HG03565 (cell line): ENCODE results near the gene ZNF628.

Experiments
- ATAC-seq: cut with Tn5 transposase; IDR thresholded peaks from one replicate; pipeline ENCODE4 v1.9.1; 2021; ENCODE audit warnings: mild to moderate bottlenecking, moderate library complexity; ENCODE audit not compliant: unreplicated experiment

The ZNF628 gene

GRCh38 chr19:55464662-55465054 lies 11.8 kb upstream of the ZNF628 start, which contains the start of gene C19orf85:
Gene C19orf85, minus strand, starts transcription at chr19:55464751. Its CDS starts 197 bp downstream, at chr19:55464554.
- ATAC-seq, result no peak

GRCh38 chr19:55465460-55466240 lies 10.8 kb upstream of the ZNF628 start:
- no peak for ATAC-seq

GRCh38 chr19:55466241-55466614 lies 10.2 kb upstream of the ZNF628 start:
- no peak for ATAC-seq

DNA sequence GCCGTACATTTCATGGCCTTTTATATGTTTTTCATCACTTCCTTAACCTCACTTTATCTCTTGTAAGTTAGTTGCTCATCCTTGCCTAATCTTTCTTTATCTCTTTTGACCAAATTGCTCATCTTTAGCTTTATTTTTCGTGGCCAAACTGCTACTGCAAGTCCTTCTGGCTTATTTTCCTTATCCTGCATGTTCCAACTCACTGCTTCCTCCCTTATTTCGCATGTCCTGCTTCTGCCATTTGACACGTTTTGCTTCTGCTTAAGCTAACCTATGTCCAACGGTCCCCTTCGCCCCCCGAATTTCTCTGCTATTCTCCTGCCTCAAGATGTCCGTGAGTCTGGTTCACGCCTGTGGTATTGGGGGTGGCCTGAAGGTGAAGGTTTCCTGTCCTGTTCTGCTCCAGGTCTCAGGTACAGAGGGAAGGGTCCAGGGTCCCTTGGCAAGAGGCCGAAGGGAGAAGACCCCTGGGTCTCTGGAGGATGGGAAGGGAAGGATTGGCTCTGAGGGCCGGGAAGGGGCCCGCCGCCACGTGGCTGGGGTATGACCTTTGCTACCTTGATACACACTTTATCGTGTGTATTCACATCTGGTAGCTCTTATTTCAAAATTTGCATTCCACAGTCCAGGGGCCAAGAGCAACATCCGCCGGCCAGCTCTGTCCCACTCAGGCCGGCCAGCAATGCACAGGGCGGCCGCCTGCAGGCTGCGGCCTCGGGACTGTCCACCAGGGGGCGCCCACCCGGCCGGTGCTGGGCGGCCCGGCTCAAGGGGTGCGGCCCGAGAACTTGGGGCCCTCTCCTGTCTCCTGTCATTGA lies 9.0 kb upstream of the ZNF628 start:
- ATAC-seq, result peak; percentile 57

GRCh38 chr19:55468054-55468393 lies 8.4 kb upstream of the ZNF628 start:
- no peak for ATAC-seq

- ATAC-seq, result no peak
Measured at GRCh38 chr19:55471266-55471665, 5.2 kb upstream of the ZNF628 start.

- ATAC-seq, result no peak
Measured at GRCh38 chr19:55472463-55472862, 4.0 kb upstream of the ZNF628 start.

DNA sequence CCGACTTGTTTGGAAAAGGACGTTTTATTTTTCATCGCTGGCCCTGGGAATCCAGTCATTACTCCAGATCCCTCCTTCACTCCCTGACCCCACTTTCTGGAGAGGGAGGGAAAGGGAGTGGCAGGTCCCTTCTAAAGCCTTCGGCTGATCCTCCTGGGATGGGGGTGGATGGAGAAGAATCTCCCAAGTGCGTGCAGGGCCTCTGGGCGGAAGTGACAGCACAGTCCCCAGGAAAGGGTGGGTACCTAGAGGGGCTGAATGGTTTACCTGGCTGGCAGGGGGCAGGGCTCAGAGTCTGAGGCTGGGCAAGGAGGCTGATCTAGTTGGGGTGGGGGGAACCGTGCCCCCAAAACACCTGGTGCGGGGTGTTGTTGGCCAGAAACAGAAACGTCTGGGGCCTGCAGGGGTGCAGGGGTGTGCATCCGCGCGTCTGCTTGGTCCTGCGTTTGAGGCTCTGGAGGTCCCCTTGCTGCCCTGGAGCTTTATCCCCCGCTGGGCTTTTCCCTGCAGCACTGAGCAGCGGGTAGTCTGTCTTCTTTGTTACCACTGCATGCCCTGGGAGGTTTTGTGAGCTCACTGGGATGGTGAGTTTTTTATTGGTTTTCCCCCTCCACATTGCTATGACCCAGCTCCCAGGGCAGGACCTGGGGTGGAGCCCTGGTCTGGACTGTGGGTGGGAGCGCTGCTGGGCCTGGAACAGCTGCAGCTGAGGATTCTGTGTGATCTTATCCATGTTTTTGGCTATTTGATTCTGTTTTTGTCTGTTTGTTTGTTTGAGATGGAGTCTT lies 3.0 kb upstream of the ZNF628 start:
- ATAC-seq, result no peak

DNA sequence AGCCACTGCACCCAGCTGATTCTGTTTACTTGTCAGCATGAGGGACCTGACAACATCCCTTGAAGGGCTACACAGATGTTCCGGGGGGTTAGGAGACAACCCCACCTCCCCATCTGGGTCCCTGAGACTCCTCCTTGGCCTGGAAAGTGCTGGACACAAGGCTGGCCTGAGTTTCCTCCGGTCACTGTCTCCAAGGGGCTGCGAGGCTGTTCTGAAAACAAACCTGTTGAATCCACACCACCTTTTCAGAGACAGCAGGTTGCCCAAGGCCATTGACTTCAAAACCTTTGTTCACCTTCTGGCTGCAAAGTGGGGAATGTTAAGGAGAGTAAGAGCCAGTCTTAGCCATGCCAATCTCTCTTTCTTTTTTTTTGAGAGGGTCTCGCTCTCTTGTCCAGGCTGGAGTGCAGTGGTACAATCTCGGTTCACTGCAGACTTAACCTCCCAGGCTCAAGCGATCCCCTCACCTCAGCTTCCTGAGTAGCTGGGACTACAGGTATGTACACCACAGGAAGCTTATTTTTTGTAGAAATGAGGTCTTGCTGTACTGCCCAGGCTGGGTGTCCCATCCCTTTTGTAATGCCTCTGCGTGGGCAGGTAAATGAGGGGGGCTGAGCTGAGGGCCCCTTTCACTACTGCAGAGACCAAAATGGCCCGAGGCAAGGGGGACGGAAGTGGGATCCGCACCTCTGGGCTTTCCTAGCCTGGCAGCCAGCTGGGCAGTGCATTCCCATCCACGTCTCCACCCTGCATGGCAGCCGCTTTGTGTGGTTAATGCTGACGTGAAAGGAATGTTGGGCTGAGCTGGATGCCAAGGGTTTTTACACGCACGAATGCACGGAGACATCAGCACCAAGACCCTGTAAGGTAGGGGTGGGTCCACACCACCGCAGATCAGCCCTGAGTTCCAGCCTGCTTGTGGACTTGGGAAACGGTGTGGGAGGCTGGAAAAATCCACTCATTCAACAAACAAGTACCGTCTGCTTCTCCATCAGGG lies 1.9 kb upstream of the ZNF628 start:
- ATAC-seq, result no peak

- ATAC-seq, result no peak
Measured at GRCh38 chr19:55477905-55478304, 1.5 kb downstream of the ZNF628 start.

GRCh38 chr19:55478364-55478763 lies 1.9 kb downstream of the ZNF628 start:
- no peak for ATAC-seq

GRCh38 chr19:55479045-55479444 lies 2.6 kb downstream of the ZNF628 start:
- no peak for ATAC-seq

DNA sequence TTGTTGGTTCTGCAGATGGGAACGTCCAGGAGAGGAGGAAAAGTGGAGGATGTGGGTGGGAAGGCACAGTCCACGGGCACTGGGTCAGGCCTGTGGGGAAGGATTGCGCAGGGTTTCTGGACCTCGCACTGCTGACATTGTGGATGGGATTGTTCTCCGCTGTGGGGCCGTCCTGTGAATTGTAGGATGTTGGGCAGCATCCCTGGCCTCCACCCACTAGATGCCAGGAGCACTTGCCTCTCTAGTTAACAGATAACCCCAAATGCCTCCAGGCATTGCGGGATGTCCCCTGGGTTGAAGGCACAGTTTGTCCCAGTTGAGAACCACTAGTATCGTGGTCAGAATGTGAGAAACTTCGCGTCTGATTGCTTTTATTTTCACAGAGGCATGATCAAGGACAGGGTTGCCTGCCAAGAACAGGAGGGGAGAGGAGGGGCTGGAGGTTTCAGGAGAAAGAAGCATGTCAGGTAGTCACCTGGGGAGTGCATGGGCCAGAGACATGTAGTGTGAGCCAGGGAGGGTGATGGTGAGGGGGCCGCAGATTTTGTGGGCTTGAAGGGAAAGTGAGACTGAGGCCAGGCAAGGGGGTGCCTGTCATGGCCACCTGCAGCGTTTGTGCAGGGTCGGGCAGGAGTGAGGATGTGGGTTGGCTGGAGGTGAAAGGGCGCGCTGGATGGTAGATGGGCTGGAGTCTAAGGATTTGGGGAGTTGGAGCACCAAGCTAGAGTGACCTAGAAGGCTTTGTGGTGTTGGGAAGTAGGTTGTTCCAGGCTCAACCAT lies 3.2 kb downstream of the ZNF628 start:
- no peak for ATAC-seq

DNA sequence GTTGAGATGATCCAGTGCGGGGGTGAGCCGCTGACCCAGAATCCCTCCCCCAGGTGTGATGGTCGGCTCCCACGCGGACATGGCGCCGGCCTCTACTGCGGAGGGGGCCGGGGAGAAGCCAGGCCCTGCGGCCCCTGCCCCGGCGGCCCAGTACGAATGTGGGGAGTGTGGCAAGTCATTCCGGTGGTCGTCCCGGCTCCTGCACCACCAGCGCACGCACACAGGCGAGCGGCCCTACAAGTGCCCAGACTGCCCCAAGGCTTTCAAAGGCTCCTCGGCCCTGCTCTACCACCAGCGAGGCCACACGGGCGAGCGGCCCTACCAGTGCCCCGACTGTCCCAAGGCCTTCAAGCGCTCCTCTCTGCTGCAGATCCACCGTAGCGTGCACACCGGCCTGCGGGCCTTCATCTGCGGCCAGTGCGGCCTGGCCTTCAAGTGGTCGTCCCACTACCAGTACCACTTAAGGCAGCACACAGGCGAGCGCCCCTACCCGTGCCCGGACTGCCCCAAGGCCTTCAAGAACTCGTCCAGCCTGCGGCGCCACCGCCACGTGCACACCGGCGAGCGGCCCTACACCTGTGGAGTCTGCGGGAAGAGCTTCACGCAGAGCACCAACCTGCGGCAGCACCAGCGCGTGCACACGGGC lies 4.9 kb downstream of the ZNF628 start:
- no peak for ATAC-seq

DNA sequence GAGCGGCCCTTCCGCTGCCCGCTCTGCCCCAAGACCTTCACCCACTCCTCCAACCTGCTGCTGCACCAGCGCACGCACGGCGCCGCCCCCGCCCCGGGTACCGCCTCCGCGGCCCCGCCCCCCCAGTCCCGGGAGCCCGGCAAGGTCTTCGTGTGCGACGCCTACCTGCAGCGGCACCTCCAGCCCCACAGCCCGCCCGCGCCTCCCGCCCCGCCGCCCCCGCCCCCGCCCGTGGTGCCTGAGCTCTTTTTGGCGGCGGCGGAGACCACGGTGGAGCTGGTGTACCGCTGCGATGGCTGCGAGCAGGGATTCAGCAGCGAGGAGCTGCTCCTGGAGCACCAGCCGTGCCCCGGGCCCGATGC lies 5.4 kb downstream of the ZNF628 start:
- no peak for ATAC-seq

DNA sequence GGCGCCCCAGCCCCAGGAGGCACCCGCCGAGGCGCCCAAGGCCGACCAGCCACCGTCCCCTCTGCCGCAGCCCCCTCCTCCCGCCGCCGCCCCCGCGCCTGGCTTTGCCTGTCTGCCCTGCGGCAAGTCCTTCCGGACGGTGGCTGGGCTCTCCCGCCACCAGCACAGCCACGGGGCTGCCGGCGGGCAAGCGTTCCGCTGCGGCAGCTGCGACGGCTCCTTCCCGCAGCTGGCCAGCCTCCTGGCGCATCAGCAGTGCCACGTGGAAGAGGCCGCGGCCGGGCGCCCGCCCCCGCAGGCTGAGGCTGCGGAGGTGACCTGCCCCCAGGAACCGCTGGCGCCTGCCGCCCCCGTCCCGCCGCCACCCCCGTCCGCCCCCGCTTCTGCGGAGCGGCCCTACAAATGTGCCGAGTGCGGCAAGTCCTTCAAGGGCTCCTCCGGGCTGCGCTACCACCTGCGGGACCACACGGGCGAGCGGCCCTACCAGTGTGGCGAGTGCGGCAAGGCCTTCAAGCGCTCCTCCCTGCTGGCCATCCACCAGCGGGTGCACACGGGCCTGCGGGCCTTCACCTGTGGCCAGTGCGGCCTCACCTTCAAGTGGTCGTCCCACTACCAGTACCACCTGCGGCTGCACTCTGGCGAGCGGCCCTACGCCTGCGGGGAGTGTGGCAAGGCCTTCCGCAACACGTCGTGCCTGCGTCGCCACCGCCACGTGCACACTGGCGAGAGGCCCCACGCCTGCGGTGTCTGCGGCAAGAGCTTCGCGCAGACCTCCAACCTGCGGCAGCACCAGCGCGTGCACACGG lies 5.9 kb downstream of the ZNF628 start:
- ATAC-seq, result no peak

DNA sequence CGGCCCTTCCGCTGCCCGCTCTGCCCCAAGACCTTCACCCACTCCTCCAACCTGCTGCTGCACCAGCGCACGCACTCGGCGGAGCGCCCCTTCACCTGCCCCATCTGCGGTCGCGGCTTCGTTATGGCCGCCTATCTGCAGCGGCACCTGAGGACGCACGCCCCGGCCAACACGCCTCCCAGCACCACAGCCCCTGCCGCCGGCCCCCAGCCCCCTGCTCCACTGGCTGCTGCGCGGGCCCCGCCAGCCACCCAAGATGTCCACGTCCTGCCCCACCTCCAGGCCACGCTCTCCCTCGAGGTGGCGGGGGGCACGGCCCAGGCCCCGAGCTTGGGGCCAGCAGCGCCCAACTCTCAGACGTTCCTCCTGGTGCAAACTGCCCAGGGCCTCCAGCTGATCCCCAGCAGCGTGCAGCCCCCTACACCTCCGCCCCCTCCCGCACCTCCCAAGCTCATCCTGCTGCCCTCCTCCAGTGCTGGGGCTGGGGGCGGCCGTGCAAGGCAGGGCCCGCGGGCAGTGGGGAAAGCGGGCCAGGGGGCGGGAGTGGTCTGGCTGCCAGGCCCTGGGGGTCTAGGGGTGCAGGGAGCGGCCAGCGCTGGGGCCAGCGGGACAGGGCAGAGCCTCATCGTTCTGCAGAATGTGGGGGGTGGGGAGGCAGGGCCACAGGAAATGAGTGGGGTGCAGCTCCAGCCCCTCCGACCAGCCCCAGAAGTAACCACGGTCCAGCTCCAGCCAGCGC lies 6.7 kb downstream of the ZNF628 start:
- no peak for ATAC-seq
